ENCODE measurements around the gene RELL1. TPM values are rescaled to one million over a fixed set of nuclear protein-coding genes. Genes with fewer than 3 reads are reported as not detected.

RELL1 gene
- total RNA-seq, 4 donors from 2014 or later: 65.4 to 158 (median 82.5) TPM

- TF ChIP-seq CTCF (IDR thresholded peaks at IDR 0.05): no peak
- DNase-seq (ENCODE audit: low spot score) (no peak), ATAC-seq (ENCODE audit: low FRiP score) (no peak)
Observed at GRCh38 chr4:37650481-37650880, 35.7 kb downstream of the RELL1 start.

- no peak for TF ChIP-seq CTCF (IDR thresholded peaks at IDR 0.05)
- no peak for ATAC-seq (ENCODE audit: low FRiP score)
- DNase-seq (ENCODE audit: low spot score): no peak
Observed at GRCh38 chr4:37649268-37649667, 36.9 kb downstream of the RELL1 start.

- DNase-seq (ENCODE audit: low spot score) (peak; percentile 28), ATAC-seq (ENCODE audit: low FRiP score) (peak; percentile 96)
- TF ChIP-seq CTCF (IDR thresholded peaks at IDR 0.05): no peak
Observed at GRCh38 chr4:37648084-37648817, 37.9 kb downstream of the RELL1 start.

- ATAC-seq (ENCODE audit: low FRiP score) (no peak), DNase-seq (ENCODE audit: low spot score) (no peak)
- no peak for TF ChIP-seq CTCF (IDR thresholded peaks at IDR 0.05)
Observed at GRCh38 chr4:37646247-37646646, 39.9 kb downstream of the RELL1 start.

- ATAC-seq (ENCODE audit: low FRiP score) (no peak), DNase-seq (ENCODE audit: low spot score) (no peak)
- TF ChIP-seq CTCF (IDR thresholded peaks at IDR 0.05): no peak
Observed at GRCh38 chr4:37645736-37646135, 40.4 kb downstream of the RELL1 start.

- DNase-seq (ENCODE audit: low spot score) (no peak), ATAC-seq (ENCODE audit: low FRiP score) (no peak)
Observed at GRCh38 chr4:37644962-37645361, 41.2 kb downstream of the RELL1 start.

More at GRCh38 chr4:37644962-37645361, 41.2 kb downstream of the RELL1 start:
- TF ChIP-seq CTCF (IDR thresholded peaks at IDR 0.05): no peak
